Loucy (cell line): ENCODE measurements around the gene METTL15.

Experiments used
- EZH2phosphoT487 ChIP-seq: fragments of 200-600 bp; IDR thresholded peaks from 2 replicates; pipeline ENCODE4 v1.6.1; 2018; ENCODE audit warnings: antibody characterized with exemption, mild to moderate bottlenecking, moderate library complexity, borderline replicate concordance
- TF ChIP-seq, protein P1 (sequence below): fragments of 200-600 bp; sonication (generic); conservative IDR thresholded peaks from 2 replicates; pipeline ENCODE4 v1.5.1; 2014; ENCODE audit warnings: mild to moderate bottlenecking, antibody characterized with exemption, low read length

DNA sequence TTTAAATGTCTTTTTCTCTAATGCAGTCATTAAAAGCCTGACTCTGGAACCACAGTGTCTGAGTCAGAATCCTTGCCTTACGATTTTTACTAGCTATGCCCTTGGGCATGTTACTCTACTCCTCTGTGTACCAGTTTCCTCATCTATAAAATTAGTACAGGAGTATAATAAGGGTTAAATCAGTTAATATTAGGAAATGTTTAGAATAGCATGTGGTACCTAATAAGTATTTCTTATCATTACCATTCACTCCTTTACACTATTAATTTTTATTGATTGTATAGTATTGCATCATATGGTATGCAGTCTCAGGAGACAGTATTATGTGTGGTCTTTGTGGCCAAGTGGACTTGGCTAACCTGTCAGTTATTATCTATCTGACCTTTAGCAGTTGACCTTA is 68.2 kb downstream of the METTL15 start:
- TF ChIP-seq, protein P1, sequence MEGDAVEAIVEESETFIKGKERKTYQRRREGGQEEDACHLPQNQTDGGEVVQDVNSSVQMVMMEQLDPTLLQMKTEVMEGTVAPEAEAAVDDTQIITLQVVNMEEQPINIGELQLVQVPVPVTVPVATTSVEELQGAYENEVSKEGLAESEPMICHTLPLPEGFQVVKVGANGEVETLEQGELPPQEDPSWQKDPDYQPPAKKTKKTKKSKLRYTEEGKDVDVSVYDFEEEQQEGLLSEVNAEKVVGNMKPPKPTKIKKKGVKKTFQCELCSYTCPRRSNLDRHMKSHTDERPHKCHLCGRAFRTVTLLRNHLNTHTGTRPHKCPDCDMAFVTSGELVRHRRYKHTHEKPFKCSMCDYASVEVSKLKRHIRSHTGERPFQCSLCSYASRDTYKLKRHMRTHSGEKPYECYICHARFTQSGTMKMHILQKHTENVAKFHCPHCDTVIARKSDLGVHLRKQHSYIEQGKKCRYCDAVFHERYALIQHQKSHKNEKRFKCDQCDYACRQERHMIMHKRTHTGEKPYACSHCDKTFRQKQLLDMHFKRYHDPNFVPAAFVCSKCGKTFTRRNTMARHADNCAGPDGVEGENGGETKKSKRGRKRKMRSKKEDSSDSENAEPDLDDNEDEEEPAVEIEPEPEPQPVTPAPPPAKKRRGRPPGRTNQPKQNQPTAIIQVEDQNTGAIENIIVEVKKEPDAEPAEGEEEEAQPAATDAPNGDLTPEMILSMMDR, result no peak
- no peak for TF ChIP-seq EZH2phosphoT487
